Measurements from ENCODE around the gene RNASEL. TPM values are rescaled to one million over a fixed set of nuclear protein-coding genes. Genes with fewer than 3 reads are reported as not detected.
"Not testable (repeated sequence)": the region's sequence is repeated elsewhere in the genome, so short reads cannot be mapped to it uniquely, and the experiment has no call there.

RNASEL gene, protein sequence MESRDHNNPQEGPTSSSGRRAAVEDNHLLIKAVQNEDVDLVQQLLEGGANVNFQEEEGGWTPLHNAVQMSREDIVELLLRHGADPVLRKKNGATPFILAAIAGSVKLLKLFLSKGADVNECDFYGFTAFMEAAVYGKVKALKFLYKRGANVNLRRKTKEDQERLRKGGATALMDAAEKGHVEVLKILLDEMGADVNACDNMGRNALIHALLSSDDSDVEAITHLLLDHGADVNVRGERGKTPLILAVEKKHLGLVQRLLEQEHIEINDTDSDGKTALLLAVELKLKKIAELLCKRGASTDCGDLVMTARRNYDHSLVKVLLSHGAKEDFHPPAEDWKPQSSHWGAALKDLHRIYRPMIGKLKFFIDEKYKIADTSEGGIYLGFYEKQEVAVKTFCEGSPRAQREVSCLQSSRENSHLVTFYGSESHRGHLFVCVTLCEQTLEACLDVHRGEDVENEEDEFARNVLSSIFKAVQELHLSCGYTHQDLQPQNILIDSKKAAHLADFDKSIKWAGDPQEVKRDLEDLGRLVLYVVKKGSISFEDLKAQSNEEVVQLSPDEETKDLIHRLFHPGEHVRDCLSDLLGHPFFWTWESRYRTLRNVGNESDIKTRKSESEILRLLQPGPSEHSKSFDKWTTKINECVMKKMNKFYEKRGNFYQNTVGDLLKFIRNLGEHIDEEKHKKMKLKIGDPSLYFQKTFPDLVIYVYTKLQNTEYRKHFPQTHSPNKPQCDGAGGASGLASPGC
- total RNA-seq (2014; rRNA removed), result 5.7 and 6.1 TPM in 2 replicates
- polyA plus RNA-seq (2012), result 2.8 TPM

DNA sequence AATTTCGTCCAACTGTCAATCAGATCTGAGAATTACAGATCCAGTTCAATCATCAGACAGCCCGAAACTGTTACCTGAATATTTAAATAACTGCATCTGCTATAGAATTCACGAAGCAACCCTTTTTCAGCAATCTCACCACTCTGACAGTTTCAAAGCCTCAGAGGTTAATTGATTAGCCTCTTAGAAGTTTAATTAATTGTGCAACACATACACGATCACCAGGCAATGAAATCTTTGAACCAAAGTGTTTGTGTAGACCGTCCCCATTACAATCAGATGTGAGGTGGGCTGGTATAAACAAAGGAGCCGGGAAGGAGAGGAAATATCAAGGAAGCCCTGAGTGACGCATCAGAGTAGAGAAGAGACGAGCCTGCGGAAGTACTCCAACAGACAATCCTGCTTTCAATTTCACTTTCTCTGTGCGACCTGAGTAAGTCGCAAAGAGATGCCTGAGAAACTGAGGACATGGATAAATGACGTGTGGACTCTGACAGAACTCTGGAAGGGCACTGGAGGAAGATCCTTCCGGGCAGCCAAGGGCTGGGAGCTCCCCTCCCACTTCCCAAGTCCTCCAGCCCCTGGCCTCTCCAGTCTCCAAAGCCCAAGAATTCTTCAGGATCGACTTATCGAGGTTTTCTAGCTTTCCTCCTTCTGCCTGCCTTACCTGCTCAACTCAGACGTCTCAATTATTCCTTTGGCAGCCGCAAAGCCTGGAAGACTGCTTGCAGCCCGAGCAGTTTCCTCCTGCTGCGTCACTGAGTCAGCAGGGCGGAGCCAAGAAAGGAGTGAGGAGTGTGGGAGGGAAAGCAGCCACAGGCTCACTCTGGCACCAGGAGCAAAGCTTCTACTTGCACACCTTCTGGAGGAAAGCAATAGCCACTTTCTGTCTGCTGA lies at the start of gene RNASEL:
Gene RNASEL (minus strand): TSS at position 757 of the 897 bp plus-strand sequence. CDS start 2,450 bp downstream, outside the sequence.
- DNase-seq (ENCODE audit: low read depth), result peak; percentile 70

DNA sequence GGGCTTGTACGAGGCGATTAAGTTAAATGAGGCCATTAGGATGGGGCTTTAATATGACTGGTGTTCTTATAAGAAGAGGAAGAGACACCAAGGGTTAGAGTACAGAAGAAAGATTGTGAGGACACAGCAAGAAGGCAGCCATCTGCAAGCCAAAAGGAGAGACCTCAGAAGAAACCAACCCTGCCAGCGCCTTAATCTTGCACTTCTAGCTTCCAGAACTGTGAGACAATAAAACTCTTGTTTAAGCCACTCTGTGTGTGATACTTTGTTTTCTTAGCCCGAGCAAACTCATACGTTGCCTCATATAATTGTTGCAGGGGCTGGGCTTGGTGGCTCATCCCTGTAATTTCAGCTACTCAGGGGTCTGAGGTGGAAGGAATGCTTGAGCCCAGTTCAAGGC lies 48.7 kb upstream of the RNASEL start:
- no peak for DNase-seq (ENCODE audit: low read depth)

DNA sequence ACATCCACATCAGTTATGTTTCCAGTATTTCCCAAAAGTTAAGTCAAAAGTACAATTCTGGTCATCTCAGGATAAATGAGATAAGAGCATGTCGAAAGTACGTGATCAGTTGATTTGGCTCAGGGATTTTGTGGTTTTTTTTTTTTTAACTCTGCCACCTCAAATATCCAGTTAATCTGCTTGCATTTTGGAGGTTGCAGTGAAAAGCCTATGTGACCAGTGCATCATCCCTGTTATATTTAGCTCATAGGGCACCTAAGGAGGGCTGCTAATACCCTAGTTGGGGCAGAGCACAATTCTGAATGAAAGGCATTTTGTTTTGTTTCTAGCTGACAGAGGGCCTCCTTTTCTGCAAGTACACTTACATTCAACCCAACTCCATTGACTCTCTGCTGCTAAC lies 46.8 kb upstream of the RNASEL start:
- no peak for DNase-seq (ENCODE audit: low read depth)

DNA sequence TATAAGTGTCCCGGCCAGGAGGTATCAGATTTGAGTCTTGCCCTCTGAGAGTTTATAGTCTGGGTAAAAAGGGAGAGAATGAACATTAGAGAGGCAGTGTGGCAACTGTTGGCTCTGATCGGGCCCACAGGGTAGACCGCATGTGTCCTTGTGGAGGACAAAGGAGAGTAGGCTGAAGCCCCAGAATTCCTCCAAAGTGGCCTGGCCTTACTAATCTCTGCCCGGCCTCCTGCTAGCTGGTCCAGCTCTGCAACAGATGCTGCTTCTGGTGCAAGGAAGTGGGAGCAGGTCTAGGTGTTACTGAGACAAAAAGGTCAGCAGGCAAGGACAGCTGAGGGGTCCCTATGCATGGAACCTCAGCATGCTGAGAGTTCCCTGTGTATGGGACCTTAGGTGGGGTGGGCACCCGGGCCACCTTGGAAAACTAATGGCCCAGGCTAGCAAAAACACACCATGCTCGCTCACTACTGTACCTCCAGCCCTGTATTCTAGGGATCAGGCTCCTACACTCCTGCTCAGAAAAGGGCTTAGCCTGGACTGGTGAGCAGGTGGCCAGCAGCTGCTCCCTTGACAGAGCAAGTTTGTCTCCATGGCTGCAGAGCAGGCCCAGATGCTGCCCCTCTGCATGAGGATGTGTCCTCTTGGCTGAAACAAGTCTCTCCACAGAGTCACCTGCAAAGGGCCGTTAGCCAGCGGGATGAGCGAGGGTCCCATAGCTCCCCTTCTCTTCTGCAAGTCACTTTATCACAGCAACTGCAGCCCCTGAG lies 45.4 kb upstream of the RNASEL start:
- DNase-seq (ENCODE audit: low read depth), result no peak

DNA sequence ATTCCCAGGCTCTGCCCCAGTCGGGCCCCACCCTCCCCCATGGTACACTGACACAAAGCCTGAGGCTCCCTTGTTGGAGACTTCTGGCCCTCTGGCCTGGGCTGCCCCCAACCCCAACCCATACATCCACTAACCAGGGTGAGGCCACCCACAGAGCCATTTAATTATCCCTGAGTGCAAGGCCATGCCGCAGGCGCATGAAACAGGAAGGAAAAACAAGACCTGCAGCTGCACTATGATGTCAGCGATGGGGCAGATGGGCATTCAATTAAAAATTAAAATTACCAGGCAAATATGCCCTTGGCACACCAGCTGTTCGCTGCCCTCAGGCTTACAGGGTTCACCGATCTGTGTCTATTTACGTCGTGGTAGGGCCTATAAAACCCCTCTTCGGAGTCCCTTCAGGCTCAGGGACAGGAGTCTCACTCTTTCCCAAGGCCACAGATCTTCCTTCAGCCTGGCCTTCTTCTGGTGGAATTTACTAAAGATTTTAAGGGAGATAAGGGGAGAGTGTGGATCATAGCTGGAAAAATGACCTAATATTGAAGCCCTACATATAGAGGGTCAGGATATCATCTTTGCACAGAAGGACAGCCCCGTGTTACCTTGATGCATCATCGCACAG lies 44.7 kb upstream of the RNASEL start:
- DNase-seq (ENCODE audit: low read depth), result no peak

DNA sequence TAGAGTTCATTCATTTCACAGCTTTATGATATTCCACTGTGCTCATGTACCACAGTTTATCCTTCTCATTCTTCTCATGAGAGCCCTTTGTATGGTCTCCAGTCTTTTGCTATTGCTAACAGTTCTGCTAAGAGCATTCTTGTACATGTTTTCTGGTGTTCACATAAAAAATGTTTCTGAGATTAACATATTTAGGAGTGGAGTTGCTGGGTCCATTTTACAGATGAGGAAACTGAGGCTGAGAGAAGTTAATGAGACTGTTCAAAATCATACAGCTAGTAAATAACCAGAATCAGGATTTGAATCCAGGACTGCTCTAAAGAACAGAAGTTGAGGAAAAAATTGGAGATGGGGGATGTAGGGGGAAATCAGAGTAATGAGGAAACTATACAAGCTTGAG lies 44.0 kb upstream of the RNASEL start:
- DNase-seq (ENCODE audit: low read depth), result no peak

DNA sequence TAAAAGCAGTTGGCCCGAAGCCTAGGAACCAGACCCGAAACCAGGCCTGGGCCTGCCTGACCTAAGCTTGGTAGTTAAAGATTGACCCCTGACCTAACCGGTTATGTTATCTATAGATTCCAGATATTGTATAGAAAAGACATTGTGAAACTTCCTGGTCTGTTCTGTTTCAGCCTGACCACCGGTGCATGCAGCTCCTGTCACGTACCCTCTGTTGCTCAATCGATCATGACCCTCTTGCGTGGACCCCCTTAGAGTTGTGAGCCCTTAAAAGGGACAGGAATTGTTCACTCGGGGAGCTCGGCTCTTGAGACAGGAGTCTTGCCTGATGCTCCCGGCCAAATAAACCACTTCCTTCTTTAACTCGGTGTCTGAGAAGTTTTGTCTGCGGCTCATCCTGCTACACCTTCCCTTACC lies 43.4 kb upstream of the RNASEL start:
- not testable (repeated sequence) for DNase-seq (ENCODE audit: low read depth)

DNA sequence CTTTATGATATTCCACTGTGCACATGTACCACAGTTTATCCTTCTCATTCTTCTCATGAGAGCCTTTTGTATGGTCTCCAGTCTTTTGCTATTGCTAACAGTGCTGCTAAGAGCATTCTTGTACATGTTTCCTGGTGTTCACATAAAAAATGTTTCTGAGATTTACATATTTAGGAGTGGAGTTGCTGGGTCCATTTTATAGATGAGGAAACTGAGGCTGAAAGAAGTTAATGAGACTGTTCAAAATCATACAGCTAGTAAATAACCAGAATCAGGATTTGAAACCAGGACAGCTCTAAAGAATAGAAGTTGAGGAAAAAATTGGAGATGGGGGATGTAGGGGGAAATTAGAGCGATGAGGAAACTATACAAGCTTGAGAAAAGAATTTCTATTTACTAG lies 42.9 kb upstream of the RNASEL start:
- no peak for DNase-seq (ENCODE audit: low read depth)

DNA sequence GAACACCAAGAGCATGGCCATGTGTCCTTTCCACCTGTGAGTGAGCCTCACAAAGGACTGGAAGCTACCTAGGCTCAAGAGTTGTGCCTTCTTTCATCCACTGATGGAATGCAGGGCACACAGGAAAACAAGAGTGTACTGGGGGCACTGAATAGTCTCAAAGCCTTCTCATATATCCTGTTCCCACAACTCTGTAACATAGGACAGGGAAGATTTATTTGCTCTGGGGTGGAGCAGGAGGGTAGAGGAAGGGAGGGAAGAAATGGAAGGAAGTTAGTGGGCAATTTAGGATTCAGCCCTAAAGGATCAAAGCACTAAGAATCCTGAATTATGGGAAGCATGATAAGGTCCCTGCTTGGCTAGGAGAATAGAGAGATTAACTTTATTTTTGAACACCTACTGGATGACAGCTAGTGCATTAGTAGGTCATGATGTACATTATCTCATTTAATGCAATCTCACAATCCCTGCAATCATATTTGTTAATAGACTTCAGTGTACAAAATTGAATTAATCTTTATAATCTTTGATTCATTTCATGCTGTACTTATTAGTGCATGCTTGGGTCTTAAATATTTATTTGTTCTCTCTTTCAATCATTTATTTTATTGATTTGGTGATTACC lies 42.1 kb upstream of the RNASEL start:
- no peak for DNase-seq (ENCODE audit: low read depth)

DNA sequence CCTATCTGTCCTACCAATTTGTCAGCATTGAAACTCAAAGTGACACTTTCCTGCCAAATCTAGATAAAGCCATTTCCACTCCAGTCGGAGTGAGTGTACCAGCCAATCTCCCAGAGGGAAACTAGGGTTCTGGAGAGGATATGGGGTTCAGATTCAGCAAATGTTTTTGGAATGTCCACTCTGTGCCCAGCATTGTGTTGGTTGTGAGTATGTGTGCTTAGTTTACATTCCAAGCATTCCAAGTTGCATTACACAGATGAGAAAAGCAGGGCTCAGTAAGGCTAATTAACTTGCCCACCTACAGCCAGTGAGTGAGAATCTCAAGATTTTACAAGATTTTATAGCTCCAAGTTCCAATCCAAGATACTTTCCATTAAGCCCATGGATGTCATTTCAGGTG lies 41.5 kb upstream of the RNASEL start:
- DNase-seq (ENCODE audit: low read depth), result no peak

DNA sequence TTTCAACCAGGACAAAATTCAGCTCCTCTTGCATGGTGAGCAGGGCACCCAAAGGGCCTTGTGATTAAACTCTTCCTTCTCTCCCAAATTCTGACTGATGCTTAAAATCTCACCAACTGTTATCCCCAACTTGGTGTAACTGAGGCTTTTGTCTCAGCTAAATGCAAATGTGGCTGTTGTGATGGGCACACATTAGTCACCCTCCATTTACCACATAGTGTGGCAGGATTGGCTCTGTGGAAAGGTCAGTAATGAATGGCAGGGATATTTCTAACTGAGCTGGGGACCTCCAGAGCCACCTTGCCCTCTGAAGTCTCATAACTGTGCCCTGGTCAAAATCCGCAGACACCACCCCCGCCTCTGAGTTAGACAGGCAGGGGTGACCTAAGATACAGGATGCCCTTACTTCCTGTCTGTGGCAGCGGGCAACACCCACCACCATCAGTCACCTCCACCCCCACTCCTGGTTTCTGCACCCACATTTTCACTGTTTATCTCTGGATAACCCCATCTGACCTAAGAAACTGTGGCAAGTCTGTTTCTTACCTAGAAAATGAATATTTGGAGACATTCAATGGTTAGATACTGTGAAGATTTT lies 40.5 kb upstream of the RNASEL start:
- DNase-seq (ENCODE audit: low read depth), result no peak

DNA sequence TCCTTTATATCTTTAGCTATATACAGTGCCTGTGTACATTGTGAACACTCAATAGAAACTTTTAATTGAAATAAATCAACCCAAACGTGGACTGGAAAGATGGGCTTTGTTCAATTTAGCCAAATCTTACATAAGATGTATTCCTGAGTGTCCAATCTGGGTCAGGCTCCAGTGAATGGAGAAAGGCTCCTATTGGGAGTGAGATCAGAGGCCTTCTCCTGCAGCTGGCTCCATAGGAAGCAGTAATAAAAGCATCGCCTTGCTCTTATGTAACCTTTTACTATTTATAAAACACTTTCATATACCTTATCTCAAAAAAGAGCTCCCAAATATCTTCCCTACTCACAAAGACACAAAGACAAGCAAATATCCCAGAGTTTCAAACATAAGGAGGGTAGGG lies 40.0 kb upstream of the RNASEL start:
- no peak for DNase-seq (ENCODE audit: low read depth)

DNA sequence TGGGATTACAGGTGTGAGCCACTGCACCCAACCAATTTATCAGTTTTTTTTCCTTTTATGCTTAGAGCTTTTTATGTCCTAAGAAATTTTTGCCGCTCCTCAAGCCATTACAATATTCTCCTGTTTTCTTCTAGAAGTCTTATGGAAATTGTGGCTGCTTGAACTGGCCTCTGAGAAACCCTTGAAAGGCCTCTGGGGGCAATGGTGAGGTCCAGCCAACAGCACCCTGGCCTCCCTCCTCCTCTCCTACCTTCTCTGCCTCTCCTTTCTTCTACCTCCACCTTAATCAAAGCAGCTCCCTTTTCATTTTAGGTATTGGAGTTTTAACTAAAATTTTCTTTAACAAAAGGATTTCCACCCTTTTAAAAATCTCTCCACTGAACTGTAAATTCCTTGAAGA lies 39.6 kb upstream of the RNASEL start:
- DNase-seq (ENCODE audit: low read depth), result no peak

DNA sequence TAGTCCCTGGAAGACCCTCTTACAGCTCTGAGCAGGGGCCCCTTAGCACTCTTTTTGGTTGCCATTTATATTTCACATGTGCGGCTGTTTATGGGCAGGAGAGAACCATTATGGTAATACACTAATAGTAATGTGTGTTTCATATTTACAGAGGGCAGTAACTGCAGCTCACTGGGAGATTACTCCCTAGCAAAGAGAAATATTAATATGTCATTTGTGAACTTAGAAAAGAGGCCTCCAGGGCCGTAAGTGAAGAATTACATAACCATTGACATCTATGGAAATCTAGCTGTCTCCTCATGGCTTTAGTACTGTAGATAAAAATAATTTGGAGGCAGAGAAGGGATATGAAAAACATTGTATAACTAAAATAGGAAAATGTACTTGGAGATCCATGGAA lies 38.6 kb upstream of the RNASEL start:
- DNase-seq (ENCODE audit: low read depth), result no peak

DNA sequence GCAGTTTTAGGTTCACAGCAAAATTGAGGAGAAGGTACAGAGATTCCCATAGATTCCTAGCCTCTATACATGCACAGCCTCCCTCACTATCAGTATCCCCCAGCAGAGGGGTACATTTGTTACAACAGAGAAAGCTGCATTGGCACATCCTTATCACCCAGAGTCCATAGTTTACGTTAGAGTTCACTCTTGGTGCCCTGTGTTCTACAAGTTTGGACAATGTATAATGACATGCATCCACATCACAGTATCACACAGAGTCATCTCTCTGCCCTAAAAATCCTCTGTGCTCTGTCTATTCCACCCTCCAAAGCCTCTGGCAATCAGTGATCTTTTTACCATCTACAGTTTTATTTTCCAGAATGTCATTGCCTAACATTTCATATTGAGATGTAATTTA lies 37.5 kb upstream of the RNASEL start:
- DNase-seq (ENCODE audit: low read depth), result no peak

DNA sequence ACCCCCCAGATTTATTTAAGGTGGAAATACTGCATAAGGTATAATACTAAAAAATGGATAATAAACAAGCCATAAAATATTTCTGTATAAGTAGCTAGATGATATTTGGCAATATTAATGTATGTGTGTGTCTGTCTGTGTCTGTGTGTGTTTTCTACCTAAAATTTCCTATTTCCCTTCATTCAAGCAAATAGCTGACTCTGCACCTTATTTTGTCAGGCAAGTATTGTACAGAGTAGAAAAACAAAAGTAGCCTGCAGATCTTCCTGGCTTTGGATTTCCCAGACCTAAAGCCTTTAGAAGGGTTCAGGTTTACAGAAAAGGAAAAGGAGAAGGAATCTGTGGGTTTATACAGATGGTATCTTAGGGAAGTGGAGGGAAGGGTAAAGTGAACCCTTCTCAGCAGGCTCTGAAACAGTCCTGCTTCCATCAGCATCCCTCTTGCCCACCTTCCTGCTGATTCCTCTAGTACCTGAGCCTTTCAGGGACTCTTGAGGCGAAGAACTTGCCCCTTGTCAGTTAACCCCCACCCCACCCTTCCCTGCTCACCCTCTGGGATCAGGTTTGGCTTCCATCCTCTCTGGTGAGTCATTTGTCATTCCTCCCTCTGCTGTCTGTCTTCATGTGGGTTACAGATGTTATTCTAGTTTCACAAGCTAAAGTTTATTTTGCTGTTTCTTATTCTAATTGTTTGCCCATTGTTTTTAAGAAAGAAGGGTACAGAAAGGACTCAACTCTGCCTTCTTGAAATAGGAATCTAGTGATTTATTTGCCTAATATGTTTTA lies 36.9 kb upstream of the RNASEL start:
- DNase-seq (ENCODE audit: low read depth), result no peak

DNA sequence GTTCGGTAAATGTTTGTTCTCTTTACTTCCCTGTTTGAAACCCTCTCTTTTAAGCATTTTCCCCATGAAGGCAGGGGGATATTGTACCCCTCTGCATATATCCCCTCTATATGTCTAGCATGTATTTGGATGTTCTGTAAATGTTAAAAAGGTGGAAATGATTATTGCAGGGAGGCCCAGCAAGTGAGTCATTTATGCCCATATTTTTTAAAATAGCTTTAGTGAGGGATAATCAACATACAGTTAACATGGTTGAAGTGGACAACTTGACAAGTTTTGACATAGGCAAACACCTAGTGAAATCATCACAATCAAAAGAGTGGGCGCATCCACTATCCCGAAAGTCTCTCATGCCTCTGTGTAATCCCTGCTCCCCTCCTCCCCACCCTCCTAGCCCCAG lies 36.0 kb upstream of the RNASEL start:
- no peak for DNase-seq (ENCODE audit: low read depth)

DNA sequence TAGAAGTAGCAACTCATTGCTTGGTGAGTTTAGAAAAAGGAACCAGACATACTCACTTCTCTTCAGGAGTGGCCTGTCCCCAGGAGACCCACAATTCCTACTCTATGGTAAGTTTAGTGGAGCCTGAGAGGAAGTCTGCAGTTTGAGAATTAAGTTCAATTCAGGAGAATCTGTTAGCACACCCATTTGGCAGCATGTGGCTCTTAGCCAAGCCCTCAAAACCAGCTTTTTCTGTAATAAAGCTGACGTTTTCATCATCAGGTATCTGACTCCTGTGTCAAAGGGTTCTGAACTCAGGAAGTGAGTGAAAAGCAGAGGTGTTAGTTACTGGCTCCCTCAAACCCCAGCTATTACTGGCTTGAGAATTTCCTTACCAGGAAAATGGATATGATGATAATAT lies 35.5 kb upstream of the RNASEL start:
- DNase-seq (ENCODE audit: low read depth), result no peak

Measured in LHCN-M2 (cell line).